A549 (cell line): Measurements from ENCODE around the gene TASP1.

Source experiments
- CEBPB ChIP-seq, 2 experiments: fragments of >200 bp in 1 of 2; sonication (Bioruptor Twin) in 1 of 2; formaldehyde crosslinking in 1 of 2; IDR thresholded peaks; 2 replicates each; pipeline ENCODE4 v1.6.1; 2012 to 2016
- CTCF ChIP-seq: fragments of >200 bp; sonication (Bioruptor Twin); formaldehyde crosslinking; IDR thresholded peaks from 3 replicates; pipeline ENCODE4 v1.5.1; 2016
- ELK1 ChIP-seq: fragments of 150-350 bp; IDR thresholded peaks from 2 replicates; pipeline ENCODE4 v1.6.1; 2014; ENCODE audit warnings: low read depth, mild to moderate bottlenecking, low read length
- GATA3 ChIP-seq: IDR thresholded peaks from 2 replicates; pipeline ENCODE4 v1.6.1; 2012; ENCODE audit warnings: borderline replicate concordance
- JUN ChIP-seq, 2 experiments: fragments of >200 bp; sonication (Bioruptor Twin); formaldehyde crosslinking; IDR thresholded peaks; 2 replicates in 1 of 2; 3 replicates in 1 of 2; pipeline ENCODE4 v1.6.1; 2016 to 2017
- MAX ChIP-seq: IDR thresholded peaks from 2 replicates; pipeline ENCODE4 v1.6.1; 2012
- POLR2A ChIP-seq: IDR thresholded peaks from 2 replicates; pipeline ENCODE4 v1.6.1; 2012; ENCODE audit warnings: mild to moderate bottlenecking, low read length
- REST ChIP-seq: fragments of 200-600 bp; sonication (generic); IDR thresholded peaks from 2 replicates; pipeline ENCODE4 v1.6.1; 2016; ENCODE audit warnings: antibody characterized with exemption, mild to moderate bottlenecking, moderate library complexity
- SMC3 ChIP-seq: fragments of >200 bp; sonication (Bioruptor Twin); formaldehyde crosslinking; IDR thresholded peaks from 3 replicates; pipeline ENCODE4 v1.6.1; 2018; ENCODE audit warnings: inconsistent platforms
- SREBF2 ChIP-seq: fragments of 450-650 bp; IDR thresholded peaks from 2 replicates; pipeline ENCODE4 v1.6.1; 2014; ENCODE audit warnings: mild to moderate bottlenecking, moderate library complexity

- no peak for TF ChIP-seq CTCF
- no peak for TF ChIP-seq GATA3
- TF ChIP-seq SMC3: no peak
- TF ChIP-seq MAX: no peak
- TF ChIP-seq JUN (IDR thresholded peaks at IDR 0.05): no peak
- TF ChIP-seq REST: no peak
- TF ChIP-seq POLR2A: no peak
- no peak for TF ChIP-seq CEBPB (IDR thresholded peaks at IDR 0.05)
- TF ChIP-seq ELK1: no peak
- no peak for TF ChIP-seq SREBF2
Measured at GRCh38 chr20:13650474-13650873, 11.7 kb upstream of the TASP1 start.
